HUES48 (cell line): ENCODE results near the gene JUP.

Experiments used
- H3K27ac ChIP-seq: one replicate; pipeline ENCODE4 v1.7.0; 2013; ENCODE audit warnings: low read depth, low read length, inconsistent platforms
- H3K27me3 ChIP-seq: 2 replicates; pipeline ENCODE4 v1.6.1; 2013; ENCODE audit warnings: mild to moderate bottlenecking, low read length; ENCODE audit not compliant: control insufficient read depth, insufficient read depth
- H3K36me3 ChIP-seq: 2 replicates; pipeline ENCODE4 v1.6.1; 2013; ENCODE audit warnings: low read length; ENCODE audit not compliant: control insufficient read depth, insufficient read depth
- H3K4me1 ChIP-seq: 2 replicates; pipeline ENCODE4 v1.6.1; 2013; ENCODE audit warnings: mild to moderate bottlenecking, low read length; ENCODE audit not compliant: control insufficient read depth, insufficient read depth
- H3K4me3 ChIP-seq: 2 replicates; pipeline ENCODE4 v1.5.1; 2013; ENCODE audit warnings: mild to moderate bottlenecking, low read depth, low read length
- H3K9ac ChIP-seq: 2 replicates; pipeline ENCODE4 v1.6.1; 2013; ENCODE audit warnings: mild to moderate bottlenecking, low read depth, low read length, moderate library complexity
- H3K9me3 ChIP-seq: 2 replicates; pipeline ENCODE4 v1.6.1; 2013; ENCODE audit warnings: low read length; ENCODE audit not compliant: control insufficient read depth, insufficient read depth

The JUP gene

DNA sequence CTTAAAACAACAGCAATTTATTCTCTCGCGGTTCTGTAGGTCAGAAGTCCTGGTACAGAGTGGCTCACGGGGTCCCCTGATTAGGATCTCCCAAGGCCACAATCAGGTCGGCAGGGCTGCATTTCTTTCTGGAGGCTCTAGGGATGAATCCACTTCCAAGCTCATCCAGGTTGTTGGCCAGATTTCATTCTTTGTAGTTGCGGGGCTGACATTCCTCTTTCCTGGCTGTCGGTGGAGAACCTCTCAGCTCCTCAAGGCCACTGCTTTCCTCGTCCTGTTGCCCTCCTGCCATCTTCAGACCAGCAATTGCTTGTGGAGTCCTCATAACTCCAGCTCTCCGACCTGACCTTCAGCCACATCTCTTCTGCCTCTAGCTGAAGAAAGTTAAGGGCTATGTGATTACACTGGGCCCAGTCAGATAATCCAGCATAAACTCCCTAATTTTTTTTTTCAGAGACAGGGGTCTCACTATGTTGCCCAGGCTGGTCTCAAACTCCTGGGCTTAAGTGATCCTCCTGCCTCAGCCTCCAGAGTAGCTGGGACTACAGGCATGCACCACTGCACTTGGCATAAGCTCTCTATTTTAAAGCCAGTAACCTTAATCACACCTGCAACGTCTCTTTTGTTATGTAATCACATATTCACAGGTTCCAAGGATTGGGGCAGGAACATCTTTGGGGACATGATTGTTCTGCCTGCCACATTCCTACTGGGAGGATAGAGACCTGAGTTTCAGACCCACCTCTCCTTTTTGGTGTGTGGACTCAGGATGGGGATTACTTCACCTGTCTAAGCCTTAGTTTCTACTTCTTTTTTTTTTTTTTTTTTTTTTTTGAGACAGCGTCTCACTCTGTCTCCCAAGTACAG is 78.5 kb downstream of the JUP start:
- no peak overlapping the region for H3K27ac ChIP-seq
- H3K9ac ChIP-seq: no peak overlapping the region

DNA sequence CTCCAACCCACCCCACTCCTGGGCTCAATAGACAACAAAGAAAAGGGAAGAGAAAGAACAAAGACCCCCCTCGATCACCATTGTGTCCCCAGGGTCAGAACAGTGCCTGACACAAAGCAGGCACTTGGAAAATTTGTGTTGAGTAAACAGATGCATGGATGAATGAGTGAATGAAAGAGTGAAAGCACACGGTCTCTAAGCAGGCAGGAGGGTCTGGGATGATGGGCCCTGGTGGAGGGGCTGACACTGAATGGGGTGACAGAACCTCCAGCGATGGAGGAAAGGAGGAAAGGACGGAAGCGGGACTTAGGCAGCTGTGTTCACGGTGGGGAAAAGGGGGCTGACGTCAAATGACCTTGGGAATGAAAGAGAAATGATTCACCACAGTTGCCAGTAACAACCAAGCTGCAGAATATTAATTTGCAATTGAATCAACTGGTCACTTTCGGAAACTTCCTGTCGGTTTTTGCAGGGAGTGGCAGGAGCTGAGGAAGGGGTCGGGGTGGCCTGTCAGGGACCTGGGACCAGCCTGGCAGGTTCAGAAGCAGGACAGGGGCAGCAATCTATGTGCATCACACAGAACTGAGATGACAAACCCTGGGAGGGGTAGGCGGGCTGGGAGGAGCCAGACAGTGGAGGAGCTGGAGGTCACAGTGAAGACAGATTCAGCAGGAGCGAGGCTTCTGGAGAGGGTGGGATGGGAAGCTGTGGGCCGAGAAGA is 81.1 kb downstream of the JUP start:
- 0 out of 2 replicates have a peak overlapping the region, but pooled peaks have one; percentile 12 for H3K4me3 ChIP-seq
- no peaks in the 10 kb centered on the region for H3K9me3 ChIP-seq
- H3K4me1 ChIP-seq: peaks cover 17% of the 10 kb centered on the region
- H3K27me3 ChIP-seq: peaks cover 61% of the 10 kb centered on the region
- no peaks in the 10 kb centered on the region for H3K36me3 ChIP-seq
- no peak overlapping the region for H3K27ac ChIP-seq
- H3K9ac ChIP-seq: no peak overlapping the region

More for the DNA sequence above, 78.5 kb downstream of the JUP start:
- Histone ChIP-seq H3K4me3 (no peak overlapping the region), H3K9me3 (no peaks in the 10 kb centered on the region), H3K4me1 (peaks cover 17% of the 10 kb centered on the region), H3K27me3 (peaks cover 83% of the 10 kb centered on the region), H3K36me3 (no peaks in the 10 kb centered on the region)
